K562 (cell line): ENCODE measurements around the gene CHPF2. TPM values are rescaled to one million over a fixed set of nuclear protein-coding genes. Genes with fewer than 3 reads are reported as not detected.

ENCODE experiments used
- CC2D1A ChIP-seq: fragments of 450-650 bp; IDR thresholded peaks from 2 replicates; pipeline ENCODE4 v1.6.1; 2017; ENCODE audit warnings: mild to moderate bottlenecking
- FOS ChIP-seq: IDR thresholded peaks from 3 replicates; pipeline ENCODE4 v1.6.1; 2011; ENCODE audit not compliant: insufficient read length; ENCODE audit errors: extremely low read depth
- GATA2 ChIP-seq: sonication (generic); formaldehyde crosslinking; IDR thresholded peaks from 2 replicates; pipeline ENCODE4 v1.4.0; 2020; ENCODE audit warnings: mild to moderate bottlenecking, missing genetic modification reagents
- GATAD2A ChIP-seq: fragments of 450-650 bp; IDR thresholded peaks from 2 replicates; pipeline ENCODE4 v1.6.1; 2017
- JUND ChIP-seq, 2 experiments: IDR thresholded peaks; 2 replicates in 1 of 2; 3 replicates in 1 of 2; pipeline ENCODE4 v1.6.1; 2011; ENCODE audit warnings: borderline replicate concordance in 2 of 2, low read depth in 2 of 2, low read length in 2 of 2, improper control_type of control experiment in 1 of 2, missing biosample characterization in 1 of 2, missing genetic modification characterization in 1 of 2, missing genetic modification reagents in 1 of 2
- MEF2D ChIP-seq: conservative IDR thresholded peaks from 2 replicates; pipeline ENCODE4 v1.6.1; 2016; ENCODE audit warnings: low read depth, missing genetic modification characterization, missing compliant biosample characterization
- MGA ChIP-seq: fragments of 450-650 bp; IDR thresholded peaks from 2 replicates; pipeline ENCODE4 v1.6.1; 2016; ENCODE audit warnings: mild to moderate bottlenecking, moderate library complexity
- PCBP2 ChIP-seq: fragments of 200-400 bp; formaldehyde crosslinking; IDR thresholded peaks from 2 replicates; pipeline ENCODE4 v1.6.1; 2018; ENCODE audit warnings: low read length, low read depth, mild to moderate bottlenecking, moderate library complexity; ENCODE audit not compliant: poor library complexity, severe bottlenecking
- POLR2G ChIP-seq: fragments of 200-400 bp; formaldehyde crosslinking; IDR thresholded peaks from 2 replicates; pipeline ENCODE4 v1.6.1; 2017; ENCODE audit warnings: low read depth, mild to moderate bottlenecking, antibody characterized with exemption, low read length, moderate library complexity
- RB1 ChIP-seq: fragments of 450-650 bp; IDR thresholded peaks from 2 replicates; pipeline ENCODE4 v1.6.1; 2017; ENCODE audit warnings: low read depth, mild to moderate bottlenecking
- TAL1 ChIP-seq: fragments of 450-650 bp; IDR thresholded peaks from 2 replicates; pipeline ENCODE4 v1.6.1; 2016; ENCODE audit warnings: mild to moderate bottlenecking
- TEAD2 ChIP-seq: fragments of 450-650 bp; IDR thresholded peaks from 2 replicates; pipeline ENCODE4 v1.6.1; 2016; ENCODE audit warnings: missing genetic modification characterization, control low read depth, missing compliant biosample characterization
- ZNF280B ChIP-seq: fragments of 250-450 bp; sonication (Bioruptor Pico); IDR thresholded peaks from 2 replicates; pipeline ENCODE4 v1.5.1; 2021; ENCODE audit warnings: mild to moderate bottlenecking
- ZNF507 ChIP-seq: conservative IDR thresholded peaks from 2 replicates; pipeline ENCODE4 v1.6.1; 2017; ENCODE audit warnings: missing genetic modification characterization, missing compliant biosample characterization
- ZNF551 ChIP-seq: fragments of 250-450 bp; sonication (Bioruptor Pico); IDR thresholded peaks from 2 replicates; pipeline ENCODE4 v1.5.0; 2021; ENCODE audit warnings: mild to moderate bottlenecking, moderate library complexity
- ZNF589 ChIP-seq: fragments of 200-800 bp; sonication (Bioruptor generic); IDR thresholded peaks from 2 replicates; pipeline ENCODE4 v1.6.1; 2016; ENCODE audit warnings: low read depth, missing genetic modification characterization, missing compliant biosample characterization
- ZNF644 ChIP-seq: fragments of 200-800 bp; sonication (Bioruptor generic); IDR thresholded peaks from 2 replicates; pipeline ENCODE4 v1.6.1; 2016; ENCODE audit warnings: low read depth, missing genetic modification characterization, missing compliant biosample characterization
- polyA plus RNA-seq, 8 experiments: library from polyadenylated mRNA; depleted of rRNA in 4 of 8; stranded (reverse) in 5 of 8; unstranded in 3 of 8; fragments of >200 nt; fragmentation: Nextera tagmentation in 2 of 8; fragmentation: Illumina TruSeq in 1 of 8; extraction: Ambion mirVana in 2 of 8; extraction: Trizol in 1 of 8; gene quantifications; 2 replicates each; pipeline versions ENCODE4 v1.2.1 to v1.2.3, GENCODE V29; 2011 to 2014; ENCODE audit warnings: inconsistent platforms in 1 of 8, missing spikeins in 1 of 8
- total RNA-seq, 7 experiments: library from RNA; depleted of rRNA in 6 of 7; stranded (reverse); fragments of >200 nt in 6 of 7; fragmentation: Illumina TruSeq in 2 of 7; extraction: Trizol in 2 of 7; gene quantifications; 2 replicates each; pipeline versions ENCODE4 v1.2.1 to v1.2.3, GENCODE V29; 2011 to 2021; ENCODE audit warnings: low replicate concordance in 1 of 7

Gene CHPF2
- total and polyA plus RNA-seq, 9 of the 15 experiments (the other 6 are each of a cell fraction or from before 2014, with no cell fraction given): 0.08 to 32.8 (median 10.5) TPM

- TF ChIP-seq MGA (no peak), CC2D1A (no peak), ZNF589 (CRISPR knock-in tag) (no peak), ZNF280B (CRISPR knock-in tag) (no peak), TAL1 (no peak), RB1 (no peak), GATAD2A (no peak), MEF2D (tag) (no peak), ZNF644 (tag) (no peak), TEAD2 (tag) (no peak), POLR2G (no peak), GATA2 (CRISPR knock-in tag) (no peak), JUND (IDR thresholded peaks at IDR 0.05; ENCODE audit: borderline replicate concordance, low read depth, low read length) (no peak), JUND (tag; IDR thresholded peaks at IDR 0.05; ENCODE audit: borderline replicate concordance, low read depth, low read length) (no peak), PCBP2 (no peak), ZNF551 (no peak), FOS (no peak), ZNF507 (tag) (no peak)
Observed at GRCh38 chr7:151208253-151208862, 23.9 kb upstream of the CHPF2 start (continued).
